Natural killer cell (primary cell): ENCODE results near the gene MPP1. TPM values are rescaled to one million over a fixed set of nuclear protein-coding genes. Genes with fewer than 3 reads are reported as not detected.

Experiments used
- ATAC-seq, 3 donors: fragments of 150-1000 bp in 2 of 3; fragments of 200-7000 bp in 1 of 3; cut with Tn5 transposase; 1 replicate in 1 of 3; 2 replicates in 2 of 3; pipeline ENCODE4 v1.10.0; 2021; ENCODE audit warnings: mild to moderate bottlenecking in 2 of 3, moderate library complexity in 2 of 3
- DNase-seq, 2 donors: peaks; one replicate each; pipeline versions ENCODE4 v3.0.0 to v3.0.0-alpha.2; 2013 to 2021; ENCODE audit warnings: mixed read lengths in 1 of 2
- H3K27ac ChIP-seq: one replicate; pipeline ENCODE4 v1.5.1; 2013; ENCODE audit warnings: mild to moderate bottlenecking, low read length
- H3K27me3 ChIP-seq: one replicate; pipeline ENCODE4 v1.6.1; 2013; ENCODE audit warnings: low read length; ENCODE audit not compliant: control insufficient read depth, insufficient read depth
- H3K36me3 ChIP-seq: one replicate; pipeline ENCODE4 v1.6.1; 2013; ENCODE audit warnings: low read length; ENCODE audit not compliant: control insufficient read depth, insufficient read depth
- H3K4me1 ChIP-seq: one replicate; pipeline ENCODE4 v1.6.1; 2013; ENCODE audit warnings: low read length; ENCODE audit not compliant: control insufficient read depth, insufficient read depth
- H3K4me3 ChIP-seq: one replicate; pipeline ENCODE4 v1.5.1; 2013; ENCODE audit warnings: low read length
- H3K9me3 ChIP-seq: one replicate; pipeline ENCODE4 v1.6.1; 2013; ENCODE audit warnings: low read length; ENCODE audit not compliant: control insufficient read depth, insufficient read depth
- H3K27ac Mint-ChIP-seq, 2 donors: one replicate each; pipeline ENCODE4 v1.8.0; 2022; ENCODE audit warnings: mild to moderate bottlenecking in 2 of 2, mixed read lengths in 2 of 2, moderate library complexity in 1 of 2
- H3K27me3 Mint-ChIP-seq, 2 donors: one replicate each; pipeline ENCODE4 v1.8.0; 2022; ENCODE audit warnings: low read depth in 2 of 2, mixed read lengths in 2 of 2
- H3K36me3 Mint-ChIP-seq: one replicate; pipeline ENCODE4 v1.8.0; 2022; ENCODE audit warnings: mixed read lengths
- H3K4me1 Mint-ChIP-seq, 2 donors: one replicate each; pipeline ENCODE4 v1.8.0; 2022; ENCODE audit warnings: mixed read lengths in 2 of 2
- H3K4me3 Mint-ChIP-seq: one replicate; pipeline ENCODE4 v1.8.0; 2022; ENCODE audit warnings: mild to moderate bottlenecking, moderate library complexity, mixed read lengths
- H3K9me3 Mint-ChIP-seq, 2 donors: one replicate each; pipeline ENCODE4 v1.8.0; 2022; ENCODE audit warnings: mixed read lengths in 2 of 2
- CTCF ChIP-seq: fragments of 200-600 bp; IDR thresholded peaks from one replicate; pipeline ENCODE4 v1.8.0; 2022; ENCODE audit warnings: antibody characterized with exemption
- WGBS: methylation state at CpG from one replicate; pipeline ENCODE4 v1.1.7; 2013; ENCODE audit warnings: missing lambda C conversion rate; ENCODE audit not compliant: insufficient coverage; 5-methylcytosine and 5-hydroxymethylcytosine counted together
- intact Hi-C: fragments of 100-400 bp; cut with micrococcal nuclease; formaldehyde crosslinking; loops from one replicate; pipeline ENCODE4 v1.14.2; 2022
- total RNA-seq, 4 donors: library from RNA; stranded (reverse); fragments of 120-200 nt in 1 of 4; gene quantifications; one replicate each; pipeline versions ENCODE4 v1.2.3 to v1.2.4, GENCODE V29; 2013 to 2022

The MPP1 gene
- total RNA-seq, 3 donors from 2014 or later (not counting 1 experiment from before 2014, with no cell fraction given): 20.8 to 36.7 (median 27.0) TPM

GRCh38 chrX:154806837-154807501, 1.7 kb upstream of the MPP1 start:
- Histone ChIP-seq H3K36me3 (no peaks in the 10 kb centered on the region), H3K9me3 (no peaks in the 10 kb centered on the region), H3K27me3 (no peaks in the 10 kb centered on the region), H3K4me3 (no peak overlapping the region), H3K4me1 (peaks cover 24% of the 10 kb centered on the region), H3K27ac (no peak overlapping the region)
- 100% methylated on average over 2 of the region's 5 CpGs for WGBS
- intact Hi-C loops: no loop called here
- no peak for ATAC-seq
- Mint-ChIP-seq H3K4me1 (peaks cover 20 to 22% of the 10 kb centered on the region in 2 donors), H3K4me3 (no peak overlapping the region), H3K27me3 (peaks cover 0 to under 1% of the 10 kb centered on the region in 2 donors), H3K36me3 (no peaks in the 10 kb centered on the region), H3K27ac (no peak overlapping the region), H3K9me3 (no peaks in the 10 kb centered on the region)
- TF ChIP-seq CTCF: no peak
- no peak for DNase-seq

GRCh38 chrX:154805696-154806091, 409 bp upstream of the MPP1 start:
- H3K4me1 Mint-ChIP-seq: peaks cover 20 to 22% of the 10 kb centered on the region in 2 donors
- H3K27ac ChIP-seq: peak overlapping the region; percentile 26

DNA sequence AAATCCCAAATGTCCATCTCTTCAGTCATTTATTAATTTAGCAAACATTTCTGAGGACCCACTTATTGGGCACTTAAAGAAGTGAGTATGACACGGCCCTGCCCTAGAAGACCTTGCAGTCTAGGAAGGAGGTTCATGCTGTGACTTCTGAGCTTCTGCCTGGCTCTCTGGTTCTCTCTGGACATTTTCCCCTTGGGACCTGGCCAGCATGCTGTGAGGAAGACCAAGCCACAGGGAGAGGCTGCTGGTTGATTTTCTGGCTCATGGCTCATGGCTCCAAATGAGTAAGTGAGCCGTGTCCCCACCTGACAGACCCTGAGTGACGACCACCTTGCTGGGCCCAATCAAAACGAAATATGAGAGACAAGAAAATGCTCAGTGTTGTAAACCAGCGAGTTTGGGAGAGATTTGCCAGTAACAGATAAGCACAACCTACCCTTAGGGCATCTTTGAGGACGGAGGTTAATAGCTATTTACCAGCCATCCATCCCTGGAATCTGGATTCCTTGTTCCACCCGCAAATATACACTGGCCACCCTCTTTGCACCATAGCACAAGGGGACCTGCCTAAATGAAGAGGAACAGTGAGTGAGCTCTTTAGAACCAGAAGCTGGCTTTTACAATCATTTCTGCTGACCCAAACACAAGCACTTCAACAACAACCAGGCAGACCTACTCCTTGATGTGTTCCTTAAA, 876 bp downstream of the MPP1 start:
- 32% methylated on average over 7 of the region's 7 CpGs for WGBS
- intact Hi-C loops: no loop called here
- H3K9me3 Mint-ChIP-seq: no peaks in the 10 kb centered on the region
- H3K27me3 ChIP-seq: no peaks in the 10 kb centered on the region
- peaks cover 14 to 20% of the 10 kb centered on the region in 2 donors for H3K4me1 Mint-ChIP-seq
- peaks cover 22% of the 10 kb centered on the region for H3K4me1 ChIP-seq
- peak overlapping the region; percentile 82 for H3K4me3 Mint-ChIP-seq
- H3K27me3 Mint-ChIP-seq: no peaks in the 10 kb centered on the region
- no peaks in the 10 kb centered on the region for H3K9me3 ChIP-seq
- H3K36me3 ChIP-seq: no peaks in the 10 kb centered on the region
- no peak for ATAC-seq
- peak overlapping the region; percentile 71 for H3K4me3 ChIP-seq
- no peak overlapping the region for H3K27ac Mint-ChIP-seq
- no peak for DNase-seq
- no peak for TF ChIP-seq CTCF
- H3K27ac ChIP-seq: no peak overlapping the region
- H3K36me3 Mint-ChIP-seq: no peaks in the 10 kb centered on the region

More at GRCh38 chrX:154805696-154806091, 409 bp upstream of the MPP1 start:
- TF ChIP-seq CTCF: no peak
- Mint-ChIP-seq H3K4me3 (peak overlapping the region; percentile 82), H3K36me3 (no peaks in the 10 kb centered on the region), H3K27ac (peak overlapping the region in 1 of 2 donors; percentile 86), H3K9me3 (no peaks in the 10 kb centered on the region), H3K27me3 (no peaks in the 10 kb centered on the region)
- DNase-seq: no peak
- H3K4me3 ChIP-seq: peak overlapping the region; percentile 71
- H3K9me3 ChIP-seq: no peaks in the 10 kb centered on the region
- intact Hi-C loops: no loop called here
- peaks cover 22% of the 10 kb centered on the region for H3K4me1 ChIP-seq
- no peaks in the 10 kb centered on the region for H3K27me3 ChIP-seq
- no peak for ATAC-seq
- WGBS: 17% methylated on average over 10 of the region's 13 CpGs
- no peaks in the 10 kb centered on the region for H3K36me3 ChIP-seq
